ENCODE measurements around the gene EARS2.

DNA sequence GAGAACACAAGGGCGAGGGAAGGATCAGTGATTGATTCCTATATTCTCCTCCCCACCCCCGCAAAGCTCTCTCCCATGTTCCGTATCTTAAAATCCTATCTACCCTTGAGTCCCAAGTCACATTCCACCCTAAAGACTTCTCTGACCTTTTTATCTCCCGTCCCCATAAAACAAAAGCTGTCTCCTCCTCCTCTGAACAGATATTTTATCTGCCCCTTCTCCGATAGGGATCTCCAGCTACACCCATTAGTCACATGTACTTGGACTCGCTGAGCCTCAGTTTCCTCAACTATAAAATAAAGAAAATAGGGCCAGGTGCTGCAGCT, 59.6 kb downstream of the EARS2 start:
- TF ChIP-seq, protein P1, sequence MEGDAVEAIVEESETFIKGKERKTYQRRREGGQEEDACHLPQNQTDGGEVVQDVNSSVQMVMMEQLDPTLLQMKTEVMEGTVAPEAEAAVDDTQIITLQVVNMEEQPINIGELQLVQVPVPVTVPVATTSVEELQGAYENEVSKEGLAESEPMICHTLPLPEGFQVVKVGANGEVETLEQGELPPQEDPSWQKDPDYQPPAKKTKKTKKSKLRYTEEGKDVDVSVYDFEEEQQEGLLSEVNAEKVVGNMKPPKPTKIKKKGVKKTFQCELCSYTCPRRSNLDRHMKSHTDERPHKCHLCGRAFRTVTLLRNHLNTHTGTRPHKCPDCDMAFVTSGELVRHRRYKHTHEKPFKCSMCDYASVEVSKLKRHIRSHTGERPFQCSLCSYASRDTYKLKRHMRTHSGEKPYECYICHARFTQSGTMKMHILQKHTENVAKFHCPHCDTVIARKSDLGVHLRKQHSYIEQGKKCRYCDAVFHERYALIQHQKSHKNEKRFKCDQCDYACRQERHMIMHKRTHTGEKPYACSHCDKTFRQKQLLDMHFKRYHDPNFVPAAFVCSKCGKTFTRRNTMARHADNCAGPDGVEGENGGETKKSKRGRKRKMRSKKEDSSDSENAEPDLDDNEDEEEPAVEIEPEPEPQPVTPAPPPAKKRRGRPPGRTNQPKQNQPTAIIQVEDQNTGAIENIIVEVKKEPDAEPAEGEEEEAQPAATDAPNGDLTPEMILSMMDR (optimal IDR thresholded peaks at IDR 0.05 in 1 of 3, IDR thresholded peaks at IDR 0.05 in 1 of 3, conservative IDR thresholded peaks at IDR 0.05 in 1 of 3; ENCODE audit: extremely low read depth in 1 of 3, insufficient read depth in 2 of 3, low read length in 3 of 3): no peak
- no peak for TF ChIP-seq EZH2 (IDR thresholded peaks at IDR 0.05; ENCODE audit: low read length)
